Neural progenitor cell (in vitro differentiated cells): Measurements from ENCODE around the gene KRT73.

Experiments
- CTCF ChIP-seq: fragments of 200-600 bp; sonication (generic); IDR thresholded peaks from 2 replicates; pipeline ENCODE4 v1.5.1; 2017; ENCODE audit warnings: antibody characterized with exemption, mild to moderate bottlenecking
- EZH2 ChIP-seq: fragments of 200-600 bp; sonication (generic); IDR thresholded peaks from 2 replicates; pipeline ENCODE4 v1.6.1; 2017; ENCODE audit warnings: antibody characterized with exemption, mild to moderate bottlenecking, moderate library complexity
- EZH2phosphoT487 ChIP-seq: fragments of 200-600 bp; sonication (generic); IDR thresholded peaks from 2 replicates; pipeline ENCODE4 v1.6.1; 2017; ENCODE audit warnings: antibody characterized with exemption

- TF ChIP-seq CTCF: no peak
- TF ChIP-seq EZH2: no peak
- no peak for TF ChIP-seq EZH2phosphoT487
These were observed 51.5 kb downstream of the KRT73 start for GRCh38 chr12:52566847-52567291.
